ENCODE data around the gene NAPEPLD.
"Not testable (repeated sequence)": the region's sequence is repeated elsewhere in the genome, so short reads cannot be mapped to it uniquely, and the experiment has no call there.

NAPEPLD gene

GRCh38 chr7:103143868-103144267 is 5.0 kb downstream of the NAPEPLD start:
- DNase-seq: no peak

- DNase-seq: no peak
Measured at GRCh38 chr7:103142494-103142893, 6.4 kb downstream of the NAPEPLD start.

- DNase-seq: no peak
Measured at GRCh38 chr7:103141753-103142404, 7.0 kb downstream of the NAPEPLD start.

- DNase-seq: no peak
Measured at GRCh38 chr7:103140685-103141084, 8.2 kb downstream of the NAPEPLD start.

GRCh38 chr7:103140061-103140460 is 8.8 kb downstream of the NAPEPLD start:
- DNase-seq: no peak

GRCh38 chr7:103134836-103135554 is 13.9 kb downstream of the NAPEPLD start:
- DNase-seq: no peak

GRCh38 chr7:103132995-103133688 is 15.8 kb downstream of the NAPEPLD start:
- DNase-seq: no peak

GRCh38 chr7:103130901-103131624 is 17.8 kb downstream of the NAPEPLD start:
- no peak for DNase-seq

- no peak for DNase-seq
Measured at GRCh38 chr7:103129702-103130549, 19.0 kb downstream of the NAPEPLD start.

- no peak for DNase-seq
Measured at GRCh38 chr7:103127006-103127405, 21.9 kb downstream of the NAPEPLD start.

GRCh38 chr7:103124429-103124979 is 24.4 kb downstream of the NAPEPLD start:
- DNase-seq: no peak

GRCh38 chr7:103123529-103123928 is 25.4 kb downstream of the NAPEPLD start:
- DNase-seq: no peak

GRCh38 chr7:103121641-103122040 is 27.3 kb downstream of the NAPEPLD start:
- DNase-seq: no peak

GRCh38 chr7:103120362-103120761 is 28.5 kb downstream of the NAPEPLD start:
- no peak for DNase-seq

- no peak for DNase-seq
Measured at GRCh38 chr7:103119791-103120291, 29.1 kb downstream of the NAPEPLD start.

GRCh38 chr7:103117465-103117864 is 31.4 kb downstream of the NAPEPLD start:
- DNase-seq: no peak

- no peak for DNase-seq
Measured at GRCh38 chr7:103116991-103117390, 31.9 kb downstream of the NAPEPLD start.

GRCh38 chr7:103116511-103116910 is 32.4 kb downstream of the NAPEPLD start:
- DNase-seq: no peak

- DNase-seq: no peak
Measured at GRCh38 chr7:103115771-103116170, 33.1 kb downstream of the NAPEPLD start.

- no peak for DNase-seq
Measured at GRCh38 chr7:103114576-103115008, 34.3 kb downstream of the NAPEPLD start.

GRCh38 chr7:103113164-103113563 is 35.7 kb downstream of the NAPEPLD start:
- no peak for DNase-seq

GRCh38 chr7:103106703-103107070 is 42.2 kb downstream of the NAPEPLD start:
- not testable (repeated sequence) for DNase-seq

All from stimulated activated CD4-positive, alpha-beta T cell treated with anti-CD3 and anti-CD28 coated beads, Interleukin-1b, Interleukin-23, amount 100 ng/mL, for 48 hours (primary cell).